GM12878 (cell line): ENCODE measurements around the gene SSPN.

ENCODE experiments used
- CREB1 ChIP-seq: IDR thresholded peaks from 2 replicates; pipeline ENCODE4 v1.6.1; 2012; ENCODE audit warnings: low read depth, mild to moderate bottlenecking, inconsistent platforms
- CTCF ChIP-seq, 3 experiments: IDR thresholded peaks in 2 of 3; conservative IDR thresholded peaks in 1 of 3; 2 replicates each; pipeline ENCODE4 v1.5.1; 2011; ENCODE audit warnings: low read depth in 3 of 3, low read length in 3 of 3, mild to moderate bottlenecking in 3 of 3, control low read depth in 2 of 3, moderate library complexity in 2 of 3, inconsistent platforms in 1 of 3, mixed read lengths in 1 of 3; ENCODE audit not compliant: control insufficient read depth in 2 of 3, insufficient read depth in 1 of 3; ENCODE audit errors: extremely low read depth in 1 of 3
- MAX ChIP-seq: IDR thresholded peaks from 2 replicates; pipeline ENCODE4 v1.6.1; 2012; ENCODE audit warnings: low read depth, low read length, improper control_type of control experiment
- SIX5 ChIP-seq: IDR thresholded peaks from 2 replicates; pipeline ENCODE4 v1.6.1; 2011; ENCODE audit warnings: mild to moderate bottlenecking, low read depth, low read length, moderate library complexity; ENCODE audit not compliant: severe bottlenecking

- TF ChIP-seq MAX = no peak
- no peak for TF ChIP-seq CTCF (IDR thresholded peaks at IDR 0.05 in 2 of 3, conservative IDR thresholded peaks at IDR 0.05 in 1 of 3; ENCODE audit: control insufficient read depth in 2 of 3, extremely low read depth in 1 of 3, insufficient read depth in 1 of 3, low read depth in 3 of 3, low read length in 3 of 3)
- no peak for TF ChIP-seq SIX5
- TF ChIP-seq CREB1 = no peak
Measured at GRCh38 chr12:26226122-26226521, 30.7 kb downstream of the SSPN start.
